NT2/D1 (cell line): ENCODE measurements around the gene HS1BP3.

Experiments
- DNase-seq: peaks from one replicate; pipeline ENCODE4 v3.0.0-alpha.2; 2011; ENCODE audit warnings: low read depth, low spot score
- H3K27me3 ChIP-seq: 2 replicates; pipeline ENCODE4 v1.6.0; 2011; ENCODE audit warnings: mild to moderate bottlenecking; ENCODE audit not compliant: insufficient read length, insufficient read depth
- H3K36me3 ChIP-seq: 2 replicates; pipeline ENCODE4 v1.6.1; 2011; ENCODE audit warnings: mild to moderate bottlenecking, low read length, mixed read lengths; ENCODE audit not compliant: insufficient read depth, insufficient read length
- H3K4me1 ChIP-seq: 2 replicates; pipeline ENCODE4 v1.5.1; 2011; ENCODE audit not compliant: insufficient read depth, insufficient read length
- H3K4me3 ChIP-seq: 2 replicates; pipeline ENCODE4 v1.5.1; 2011; ENCODE audit warnings: low read depth; ENCODE audit not compliant: insufficient read length
- H3K9ac ChIP-seq: 2 replicates; pipeline ENCODE4 v1.6.0; 2011; ENCODE audit warnings: low read depth; ENCODE audit not compliant: insufficient read length
- H3K9me3 ChIP-seq: 2 replicates; pipeline ENCODE4 v1.5.1; 2011; ENCODE audit warnings: mild to moderate bottlenecking, low read length; ENCODE audit not compliant: insufficient read depth
- SUZ12 ChIP-seq: IDR thresholded peaks from 2 replicates; pipeline ENCODE4 v1.6.1; 2011; ENCODE audit not compliant: insufficient read length, insufficient read depth; ENCODE audit errors: extremely low read depth
- YY1 ChIP-seq: IDR thresholded peaks from 2 replicates; pipeline ENCODE4 v1.6.1; 2011; ENCODE audit not compliant: insufficient read length, insufficient read depth
- ZNF274 ChIP-seq: IDR thresholded peaks from 2 replicates; pipeline ENCODE4 v1.6.1; 2011; ENCODE audit warnings: mild to moderate bottlenecking, low read depth, low read length

Gene HS1BP3

GRCh38 chr2:20640411-20641122 is 10.3 kb downstream of the HS1BP3 start:
- Histone ChIP-seq H3K4me3 (no peak overlapping the region), H3K9ac (no peak overlapping the region), H3K27me3 (no peaks in the 10 kb centered on the region), H3K9me3 (no peaks in the 10 kb centered on the region), H3K36me3 (peaks cover 38% of the 10 kb centered on the region), H3K4me1 (no peaks in the 10 kb centered on the region)
- no peak for TF ChIP-seq ZNF274
- no peak for TF ChIP-seq SUZ12
- TF ChIP-seq YY1 = no peak
- no peak for DNase-seq

GRCh38 chr2:20638646-20639430 is 12.1 kb downstream of the HS1BP3 start:
- DNase-seq = no peak
- Histone ChIP-seq H3K27me3 (no peaks in the 10 kb centered on the region), H3K4me1 (no peaks in the 10 kb centered on the region), H3K4me3 (no peak overlapping the region), H3K9me3 (no peaks in the 10 kb centered on the region), H3K9ac (no peak overlapping the region), H3K36me3 (peaks cover 27% of the 10 kb centered on the region)
- TF ChIP-seq SUZ12 (no peak), YY1 (no peak), ZNF274 (no peak)

- TF ChIP-seq SUZ12 (no peak), YY1 (no peak), ZNF274 (no peak)
- Histone ChIP-seq H3K36me3 (peaks cover 30% of the 10 kb centered on the region), H3K9ac (no peak overlapping the region), H3K9me3 (no peaks in the 10 kb centered on the region), H3K4me1 (no peaks in the 10 kb centered on the region), H3K27me3 (no peaks in the 10 kb centered on the region), H3K4me3 (no peak overlapping the region)
- DNase-seq = no peak
These were observed 12.9 kb downstream of the HS1BP3 start for GRCh38 chr2:20638014-20638413.

GRCh38 chr2:20637147-20637546 is 13.8 kb downstream of the HS1BP3 start:
- no peak overlapping the region for H3K4me3 ChIP-seq
- TF ChIP-seq ZNF274 (no peak), YY1 (no peak), SUZ12 (no peak)
- no peak for DNase-seq
- H3K4me1 ChIP-seq = no peaks in the 10 kb centered on the region
- H3K9me3 ChIP-seq = no peaks in the 10 kb centered on the region
- no peaks in the 10 kb centered on the region for H3K27me3 ChIP-seq
- H3K9ac ChIP-seq = no peak overlapping the region
- H3K36me3 ChIP-seq = peaks cover 34% of the 10 kb centered on the region

- peak; percentile 79 for DNase-seq
- Histone ChIP-seq H3K4me1 (no peaks in the 10 kb centered on the region), H3K36me3 (peaks cover 29% of the 10 kb centered on the region), H3K4me3 (no peak overlapping the region), H3K27me3 (no peaks in the 10 kb centered on the region), H3K9ac (peak overlapping the region; percentile 4), H3K9me3 (no peaks in the 10 kb centered on the region)
- TF ChIP-seq ZNF274 (no peak), SUZ12 (no peak), YY1 (no peak)
These were observed 15.0 kb downstream of the HS1BP3 start for GRCh38 chr2:20635675-20636584.

- Histone ChIP-seq H3K4me1 (no peaks in the 10 kb centered on the region), H3K27me3 (no peaks in the 10 kb centered on the region), H3K9ac (no peak overlapping the region), H3K4me3 (no peak overlapping the region), H3K9me3 (no peaks in the 10 kb centered on the region), H3K36me3 (peaks cover 21% of the 10 kb centered on the region)
- TF ChIP-seq SUZ12 (no peak), YY1 (no peak), ZNF274 (no peak)
- DNase-seq = no peak
These were observed 15.8 kb downstream of the HS1BP3 start for GRCh38 chr2:20635113-20635510.
